Activated CD4-positive, alpha-beta T cell treated with anti-CD3 and anti-CD28 coated beads for 48 hours (primary cell): Measurements from ENCODE around the gene KLHL36.
A peak's percentile ranks its signal among the peaks of the same experiment; 100 is the strongest.

ENCODE experiments used
- DNase-seq: peaks from one replicate; pipeline ENCODE4 v3.0.0-alpha.2; 2020

KLHL36 gene

GRCh38 chr16:84648595-84649510, 542 bp downstream of the KLHL36 start:
- DNase-seq: peak; percentile 50

- no peak for DNase-seq
These were observed 1.2 kb downstream of the KLHL36 start for GRCh38 chr16:84649511-84649861.

- DNase-seq: no peak
These were observed 2.0 kb downstream of the KLHL36 start for GRCh38 chr16:84650062-84650991.

- DNase-seq: peak; percentile 20
These were observed 4.3 kb downstream of the KLHL36 start for GRCh38 chr16:84652566-84652965.

- DNase-seq: no peak
These were observed 5.9 kb downstream of the KLHL36 start for GRCh38 chr16:84654238-84654637.

- no peak for DNase-seq
These were observed 6.7 kb downstream of the KLHL36 start for GRCh38 chr16:84654998-84655397.

- DNase-seq: no peak
These were observed 8.3 kb downstream of the KLHL36 start for GRCh38 chr16:84656649-84657048.

GRCh38 chr16:84657229-84657837, 9.0 kb downstream of the KLHL36 start:
- DNase-seq: no peak

GRCh38 chr16:84658690-84659089, 10.4 kb downstream of the KLHL36 start:
- no peak for DNase-seq

GRCh38 chr16:84659656-84660300, 11.5 kb downstream of the KLHL36 start:
- DNase-seq: no peak

- DNase-seq: no peak
These were observed 12.7 kb downstream of the KLHL36 start for GRCh38 chr16:84660973-84661372.

- DNase-seq: no peak
These were observed 13.2 kb downstream of the KLHL36 start for GRCh38 chr16:84661418-84662060.

GRCh38 chr16:84662471-84662870, 14.2 kb downstream of the KLHL36 start:
- DNase-seq: no peak

- DNase-seq: no peak
These were observed 15.3 kb downstream of the KLHL36 start for GRCh38 chr16:84663433-84664101.

- DNase-seq: no peak
These were observed 17.0 kb downstream of the KLHL36 start for GRCh38 chr16:84665359-84665758.

GRCh38 chr16:84665843-84666242, 17.5 kb downstream of the KLHL36 start:
- no peak for DNase-seq

GRCh38 chr16:84667600-84668309, 19.4 kb downstream of the KLHL36 start:
- DNase-seq: no peak

- no peak for DNase-seq
These were observed 21.8 kb downstream of the KLHL36 start for GRCh38 chr16:84670063-84670462.

- peak; percentile 89 for DNase-seq
These were observed 24.2 kb downstream of the KLHL36 start for GRCh38 chr16:84672276-84673202.

- no peak for DNase-seq
These were observed 24.9 kb downstream of the KLHL36 start for GRCh38 chr16:84673203-84673535.
